ENCODE measurements around the gene CDH23. TPM values are rescaled to one million over a fixed set of nuclear protein-coding genes. Genes with fewer than 3 reads are reported as not detected.

Gene CDH23
- total RNA-seq, 1 experiment from 2014 or later = 2.9 TPM

DNA sequence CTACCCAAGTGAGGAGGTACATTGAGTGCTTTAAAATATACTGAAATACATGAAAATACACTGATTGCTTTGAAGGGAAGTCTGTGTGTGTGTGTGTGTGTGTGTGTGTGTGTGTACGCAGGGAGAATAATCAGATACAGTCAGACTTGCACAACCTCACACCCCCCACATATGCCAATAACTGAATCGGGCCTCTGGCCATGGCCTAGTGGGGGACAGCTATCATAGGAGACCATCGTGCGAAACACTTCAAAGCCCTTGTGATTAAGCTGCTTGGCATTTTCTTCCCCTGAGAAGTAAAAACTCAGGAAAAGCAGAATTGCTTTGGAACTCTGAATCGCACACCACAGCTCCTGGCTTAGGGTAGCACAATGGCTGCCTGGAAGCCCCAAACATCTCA, 187.7 kb downstream of the CDH23 start:
- ATAC-seq (no peak), DNase-seq (ENCODE audit: low spot score) (no peak)
- Mint-ChIP-seq H3K27ac (no peak overlapping the region), H3K36me3 (no peaks in the 10 kb centered on the region), H3K27me3 (ENCODE audit: low read depth) (no peaks in the 10 kb centered on the region), H3K4me3 (no peak overlapping the region), H3K4me1 (0 out of 2 replicates have a peak, but pooled peaks cover 2% of the 10 kb centered on the region), H3K9me3 (no peaks in the 10 kb centered on the region)
- ChIA-PET POLR2A (no interaction called here), CTCF (interaction anchor here (0.7 to 5.3 kb wide), 3 partner anchors 14 to 266 kb away, joined by 4 to 37 read pairs (median 6); partner anchors contain the start of gene SLC29A3)
- TF ChIP-seq, protein P1, sequence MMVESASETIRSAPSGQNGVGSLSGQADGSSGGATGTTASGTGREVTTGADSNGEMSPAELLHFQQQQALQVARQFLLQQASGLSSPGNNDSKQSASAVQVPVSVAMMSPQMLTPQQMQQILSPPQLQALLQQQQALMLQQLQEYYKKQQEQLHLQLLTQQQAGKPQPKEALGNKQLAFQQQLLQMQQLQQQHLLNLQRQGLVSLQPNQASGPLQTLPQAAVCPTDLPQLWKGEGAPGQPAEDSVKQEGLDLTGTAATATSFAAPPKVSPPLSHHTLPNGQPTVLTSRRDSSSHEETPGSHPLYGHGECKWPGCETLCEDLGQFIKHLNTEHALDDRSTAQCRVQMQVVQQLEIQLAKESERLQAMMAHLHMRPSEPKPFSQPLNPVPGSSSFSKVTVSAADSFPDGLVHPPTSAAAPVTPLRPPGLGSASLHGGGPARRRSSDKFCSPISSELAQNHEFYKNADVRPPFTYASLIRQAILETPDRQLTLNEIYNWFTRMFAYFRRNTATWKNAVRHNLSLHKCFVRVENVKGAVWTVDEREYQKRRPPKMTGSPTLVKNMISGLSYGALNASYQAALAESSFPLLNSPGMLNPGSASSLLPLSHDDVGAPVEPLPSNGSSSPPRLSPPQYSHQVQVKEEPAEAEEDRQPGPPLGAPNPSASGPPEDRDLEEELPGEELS (CRISPR knock-in tag; IDR thresholded peaks at IDR 0.05) = no peak

DNA sequence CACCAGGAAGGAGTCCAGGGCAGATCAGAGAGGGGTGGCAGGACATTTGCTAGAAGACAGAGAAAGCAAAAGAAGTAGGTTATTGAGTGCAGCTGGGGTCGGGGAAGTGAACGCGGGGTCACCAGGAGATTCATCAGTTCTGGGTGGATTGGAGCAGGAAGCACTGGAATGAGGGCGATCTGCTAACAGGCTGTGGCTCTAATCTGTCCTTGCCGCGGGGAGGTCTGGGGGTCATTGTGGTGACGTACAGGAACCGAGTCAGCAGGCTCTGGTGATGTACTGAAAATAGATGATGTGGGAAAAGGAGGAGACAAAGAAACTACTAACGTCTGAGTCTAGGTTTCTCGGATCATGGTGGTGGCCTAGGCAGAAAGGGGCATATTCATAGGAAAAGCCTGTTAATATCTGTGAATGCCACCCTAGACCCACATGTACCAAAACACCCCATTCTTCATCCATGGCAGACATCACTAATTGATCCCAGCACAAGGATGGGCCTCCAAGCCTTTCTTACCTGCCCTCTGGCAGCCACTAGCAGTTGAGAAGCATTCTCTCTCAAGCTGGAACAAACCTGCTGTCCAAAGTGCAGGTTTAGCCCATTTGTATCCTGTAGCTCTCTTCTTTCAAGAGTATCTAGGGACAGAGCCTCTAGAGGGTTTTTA, 188.3 kb downstream of the CDH23 start:
- Mint-ChIP-seq H3K4me1 (peaks cover 3% of the 10 kb centered on the region; the same call in 1 of the 2 replicates), H3K36me3 (no peaks in the 10 kb centered on the region), H3K27me3 (ENCODE audit: low read depth) (no peaks in the 10 kb centered on the region), H3K27ac (no peak overlapping the region), H3K4me3 (no peak overlapping the region), H3K9me3 (no peaks in the 10 kb centered on the region)
- ATAC-seq = no peak
- POLR2A ChIA-PET = no interaction called here
- no peak for DNase-seq (ENCODE audit: low spot score)
- TF ChIP-seq, protein P2, sequence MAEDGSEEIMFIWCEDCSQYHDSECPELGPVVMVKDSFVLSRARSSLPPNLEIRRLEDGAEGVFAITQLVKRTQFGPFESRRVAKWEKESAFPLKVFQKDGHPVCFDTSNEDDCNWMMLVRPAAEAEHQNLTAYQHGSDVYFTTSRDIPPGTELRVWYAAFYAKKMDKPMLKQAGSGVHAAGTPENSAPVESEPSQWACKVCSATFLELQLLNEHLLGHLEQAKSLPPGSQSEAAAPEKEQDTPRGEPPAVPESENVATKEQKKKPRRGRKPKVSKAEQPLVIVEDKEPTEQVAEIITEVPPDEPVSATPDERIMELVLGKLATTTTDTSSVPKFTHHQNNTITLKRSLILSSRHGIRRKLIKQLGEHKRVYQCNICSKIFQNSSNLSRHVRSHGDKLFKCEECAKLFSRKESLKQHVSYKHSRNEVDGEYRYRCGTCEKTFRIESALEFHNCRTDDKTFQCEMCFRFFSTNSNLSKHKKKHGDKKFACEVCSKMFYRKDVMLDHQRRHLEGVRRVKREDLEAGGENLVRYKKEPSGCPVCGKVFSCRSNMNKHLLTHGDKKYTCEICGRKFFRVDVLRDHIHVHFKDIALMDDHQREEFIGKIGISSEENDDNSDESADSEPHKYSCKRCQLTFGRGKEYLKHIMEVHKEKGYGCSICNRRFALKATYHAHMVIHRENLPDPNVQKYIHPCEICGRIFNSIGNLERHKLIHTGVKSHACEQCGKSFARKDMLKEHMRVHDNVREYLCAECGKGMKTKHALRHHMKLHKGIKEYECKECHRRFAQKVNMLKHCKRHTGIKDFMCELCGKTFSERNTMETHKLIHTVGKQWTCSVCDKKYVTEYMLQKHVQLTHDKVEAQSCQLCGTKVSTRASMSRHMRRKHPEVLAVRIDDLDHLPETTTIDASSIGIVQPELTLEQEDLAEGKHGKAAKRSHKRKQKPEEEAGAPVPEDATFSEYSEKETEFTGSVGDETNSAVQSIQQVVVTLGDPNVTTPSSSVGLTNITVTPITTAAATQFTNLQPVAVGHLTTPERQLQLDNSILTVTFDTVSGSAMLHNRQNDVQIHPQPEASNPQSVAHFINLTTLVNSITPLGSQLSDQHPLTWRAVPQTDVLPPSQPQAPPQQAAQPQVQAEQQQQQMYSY (CRISPR knock-in tag; IDR thresholded peaks at IDR 0.05) = no peak
- TF ChIP-seq, protein P3, sequence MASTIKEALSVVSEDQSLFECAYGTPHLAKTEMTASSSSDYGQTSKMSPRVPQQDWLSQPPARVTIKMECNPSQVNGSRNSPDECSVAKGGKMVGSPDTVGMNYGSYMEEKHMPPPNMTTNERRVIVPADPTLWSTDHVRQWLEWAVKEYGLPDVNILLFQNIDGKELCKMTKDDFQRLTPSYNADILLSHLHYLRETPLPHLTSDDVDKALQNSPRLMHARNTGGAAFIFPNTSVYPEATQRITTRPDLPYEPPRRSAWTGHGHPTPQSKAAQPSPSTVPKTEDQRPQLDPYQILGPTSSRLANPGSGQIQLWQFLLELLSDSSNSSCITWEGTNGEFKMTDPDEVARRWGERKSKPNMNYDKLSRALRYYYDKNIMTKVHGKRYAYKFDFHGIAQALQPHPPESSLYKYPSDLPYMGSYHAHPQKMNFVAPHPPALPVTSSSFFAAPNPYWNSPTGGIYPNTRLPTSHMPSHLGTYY (CRISPR knock-in tag; IDR thresholded peaks at IDR 0.05) = no peak
- TF ChIP-seq KAT7 (CRISPR knock-in tag; IDR thresholded peaks at IDR 0.05; ENCODE audit: borderline replicate concordance) (no peak), CBFB (CRISPR knock-in tag; IDR thresholded peaks at IDR 0.05; ENCODE audit: low read depth) (no peak)
- TF ChIP-seq, protein P4, sequence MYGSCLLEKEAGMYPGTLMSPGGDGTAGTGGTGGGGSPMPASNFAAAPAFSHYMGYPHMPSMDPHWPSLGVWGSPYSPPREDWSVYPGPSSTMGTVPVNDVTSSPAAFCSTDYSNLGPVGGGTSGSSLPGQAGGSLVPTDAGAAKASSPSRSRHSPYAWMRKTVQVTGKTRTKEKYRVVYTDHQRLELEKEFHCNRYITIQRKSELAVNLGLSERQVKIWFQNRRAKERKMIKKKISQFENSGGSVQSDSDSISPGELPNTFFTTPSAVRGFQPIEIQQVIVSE (CRISPR knock-in tag; IDR thresholded peaks at IDR 0.05; ENCODE audit: borderline replicate concordance) = no peak
- CTCF ChIA-PET = interaction anchor here (0.7 to 5.3 kb wide), 8 partner anchors 15 to 266 kb away, joined by 3 to 37 read pairs (median 5); partner anchors contain the start of gene SLC29A3

DNA sequence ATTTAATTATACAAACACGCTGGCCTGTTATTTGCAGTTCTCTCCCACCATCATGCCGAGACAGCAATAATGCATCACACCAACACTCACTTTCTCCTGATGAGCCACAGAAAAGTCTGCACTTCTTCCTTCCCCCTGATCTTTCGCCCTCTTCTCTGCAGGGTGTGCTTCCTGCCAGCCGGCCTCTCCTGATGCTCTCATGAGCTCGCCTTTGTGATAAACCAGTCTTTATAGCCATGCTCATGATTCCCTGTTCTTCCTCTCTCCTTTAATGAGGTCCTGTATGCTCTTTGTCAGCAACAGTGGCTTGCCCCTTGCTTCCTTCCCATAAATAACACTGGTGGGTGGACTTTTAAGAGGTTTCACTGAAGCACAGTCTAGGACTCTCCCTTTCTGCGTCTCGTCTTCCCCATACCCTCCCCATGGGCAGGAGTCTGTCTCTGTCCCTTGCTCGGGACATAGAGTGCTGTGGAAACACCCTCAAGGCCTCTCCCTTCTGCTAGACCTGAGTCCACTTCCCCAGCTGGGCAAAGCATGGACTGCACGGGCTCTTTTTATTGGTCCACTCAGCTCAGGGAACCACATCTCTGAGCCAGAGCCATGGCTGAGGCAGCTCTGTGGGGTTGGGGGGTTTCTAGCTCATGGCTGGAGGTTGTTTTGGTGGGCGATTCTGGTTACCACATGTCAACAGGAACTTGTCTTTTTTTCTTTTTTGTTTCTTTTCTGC, 189.0 kb downstream of the CDH23 start:
- ATAC-seq (peak; percentile 58), DNase-seq (ENCODE audit: low spot score) (no peak)
- Mint-ChIP-seq H3K4me3 (no peak overlapping the region), H3K9me3 (no peaks in the 10 kb centered on the region), H3K27me3 (ENCODE audit: low read depth) (no peaks in the 10 kb centered on the region), H3K27ac (no peak overlapping the region), H3K36me3 (no peaks in the 10 kb centered on the region), H3K4me1 (peaks cover 10% of the 10 kb centered on the region)
- ChIA-PET POLR2A (interaction anchor here (0.6 kb wide), 1 partner anchor 56 kb away, joined by 3 read pairs; no protein-coding TSS in a partner anchor), CTCF (interaction anchor here (0.7 to 5.3 kb wide), 8 partner anchors 16 to 267 kb away, joined by 3 to 37 read pairs (median 6); partner anchors contain the start of gene SLC29A3)
- TF ChIP-seq NFATC4 (CRISPR knock-in tag; IDR thresholded peaks at IDR 0.05) (no peak), ATF1 (CRISPR knock-in tag; IDR thresholded peaks at IDR 0.05) (no peak), ZNF423 (CRISPR knock-in tag; IDR thresholded peaks at IDR 0.05) (no peak), GABPB1 (CRISPR knock-in tag; IDR thresholded peaks at IDR 0.05) (no peak), HMGA2 (CRISPR knock-in tag; IDR thresholded peaks at IDR 0.05) (no peak), TP53 (CRISPR knock-in tag; IDR thresholded peaks at IDR 0.05) (no peak)
- TF ChIP-seq, protein P2 (CRISPR knock-in tag; IDR thresholded peaks at IDR 0.05) = no peak
- TF ChIP-seq, protein P4 (CRISPR knock-in tag; IDR thresholded peaks at IDR 0.05; ENCODE audit: borderline replicate concordance) = no peak
- TF ChIP-seq, protein P1 (CRISPR knock-in tag; IDR thresholded peaks at IDR 0.05) = no peak

All from WTC11 (cell line).